ENCODE data around the gene NUDT2.

- TF ChIP-seq ZNF391 (tag by site-specific recombination; IDR thresholded peaks at IDR 0.05; ENCODE audit: borderline replicate concordance, low read depth) (no peak), ZBTB20 (tag by site-specific recombination; IDR thresholded peaks at IDR 0.05) (no peak), ZNF18 (tag by site-specific recombination; IDR thresholded peaks at IDR 0.05) (no peak), CTCF (tag by site-specific recombination; IDR thresholded peaks at IDR 0.05) (no peak), PATZ1 (tag by site-specific recombination; IDR thresholded peaks at IDR 0.05) (no peak), YY1 (tag by site-specific recombination; IDR thresholded peaks at IDR 0.05) (no peak), TCF7L2 (IDR thresholded peaks at IDR 0.05; ENCODE audit: borderline replicate concordance, low read depth, low read length) (no peak), KLF1 (tag by site-specific recombination; IDR thresholded peaks at IDR 0.05) (no peak), ZBTB17 (tag by site-specific recombination; IDR thresholded peaks at IDR 0.05) (no peak; the same call in 1 of the 2 replicates)
These were observed 826 bp upstream of the NUDT2 start for GRCh38 chr9:34328500-34328986.

Data from HEK293 (cell line).